HG02678 (cell line): ENCODE results near the gene BCAS3.

ENCODE experiments used
- ATAC-seq: cut with Tn5 transposase; IDR thresholded peaks from one replicate; pipeline ENCODE4 v1.9.1; 2021; ENCODE audit warnings: mild to moderate bottlenecking, moderate library complexity; ENCODE audit not compliant: unreplicated experiment

Gene BCAS3

DNA sequence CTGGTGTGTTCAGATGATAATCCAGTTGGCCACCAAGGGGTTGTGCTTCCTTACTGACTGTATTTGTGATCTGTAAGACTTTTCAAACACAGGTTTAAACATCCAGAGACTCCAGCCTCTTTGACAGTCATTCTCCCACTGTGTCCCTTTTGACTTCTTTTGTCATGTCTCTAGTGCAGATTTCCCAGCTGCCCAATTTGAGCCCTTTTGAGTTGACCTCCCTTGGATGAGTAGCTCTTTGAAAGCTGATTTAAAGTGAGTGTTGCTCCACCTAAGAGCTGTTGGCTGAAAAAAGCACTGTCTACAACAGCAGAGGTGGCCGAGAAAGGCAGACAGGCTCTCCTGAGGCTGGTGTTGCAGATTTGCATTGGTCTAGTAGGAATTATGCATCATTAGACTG is 533.6 kb downstream of the BCAS3 start:
- ATAC-seq = no peak

DNA sequence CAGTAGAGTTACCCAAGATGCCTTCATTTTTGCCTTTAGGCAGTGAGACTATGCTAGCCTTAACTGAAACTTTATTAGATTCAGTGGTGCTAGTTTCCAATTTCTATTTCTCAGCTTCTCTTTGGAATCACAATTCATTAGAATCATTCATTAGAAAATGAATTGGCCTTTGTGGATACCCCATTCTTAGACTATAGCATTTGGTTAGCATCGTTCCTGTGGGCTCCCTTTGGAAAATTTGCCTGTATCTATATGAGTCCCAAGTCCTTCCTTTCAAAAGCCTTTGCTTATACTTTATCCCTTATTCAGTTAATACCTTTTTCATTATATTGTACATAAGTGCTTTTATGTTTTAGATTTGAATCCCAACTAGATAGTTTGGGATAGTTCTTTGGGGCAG is 535.0 kb downstream of the BCAS3 start:
- ATAC-seq = no peak

DNA sequence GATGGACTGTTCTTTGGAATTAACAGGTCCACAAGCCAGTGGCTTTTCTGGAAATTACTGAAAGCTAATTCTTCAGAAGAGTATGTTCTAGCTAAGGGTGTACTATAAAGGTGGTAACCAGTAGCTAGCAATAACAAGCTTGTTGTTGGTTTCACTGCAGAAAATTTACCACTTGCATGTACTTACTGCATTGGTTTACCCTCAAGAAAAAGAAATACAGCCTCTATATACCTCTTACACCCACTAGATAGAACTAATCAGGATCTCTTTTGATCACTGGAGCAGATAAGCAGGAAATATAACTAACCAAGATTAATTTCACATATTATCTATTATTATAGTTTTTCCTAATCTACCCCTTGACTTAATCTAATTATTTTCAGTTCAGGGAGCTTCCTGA is 537.1 kb downstream of the BCAS3 start:
- no peak for ATAC-seq

DNA sequence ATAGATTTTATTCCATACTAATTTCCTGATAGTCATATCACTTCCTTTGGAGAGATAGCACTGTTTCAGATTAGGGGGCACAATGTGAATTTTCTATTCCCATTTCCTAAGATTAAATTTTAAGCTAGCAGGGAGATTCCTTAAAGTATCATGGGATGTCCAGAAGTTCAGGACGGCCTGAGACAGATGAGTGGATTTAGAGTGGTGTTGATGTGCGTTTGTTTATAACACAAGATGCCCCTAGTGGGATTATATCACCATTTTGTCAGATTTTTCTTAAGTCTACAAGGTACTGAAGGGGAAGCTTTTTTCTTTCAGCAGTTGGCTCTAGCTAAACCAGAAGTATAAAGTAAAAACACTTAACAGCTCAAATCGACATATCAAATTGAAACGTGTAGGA is 538.4 kb downstream of the BCAS3 start:
- no peak for ATAC-seq

DNA sequence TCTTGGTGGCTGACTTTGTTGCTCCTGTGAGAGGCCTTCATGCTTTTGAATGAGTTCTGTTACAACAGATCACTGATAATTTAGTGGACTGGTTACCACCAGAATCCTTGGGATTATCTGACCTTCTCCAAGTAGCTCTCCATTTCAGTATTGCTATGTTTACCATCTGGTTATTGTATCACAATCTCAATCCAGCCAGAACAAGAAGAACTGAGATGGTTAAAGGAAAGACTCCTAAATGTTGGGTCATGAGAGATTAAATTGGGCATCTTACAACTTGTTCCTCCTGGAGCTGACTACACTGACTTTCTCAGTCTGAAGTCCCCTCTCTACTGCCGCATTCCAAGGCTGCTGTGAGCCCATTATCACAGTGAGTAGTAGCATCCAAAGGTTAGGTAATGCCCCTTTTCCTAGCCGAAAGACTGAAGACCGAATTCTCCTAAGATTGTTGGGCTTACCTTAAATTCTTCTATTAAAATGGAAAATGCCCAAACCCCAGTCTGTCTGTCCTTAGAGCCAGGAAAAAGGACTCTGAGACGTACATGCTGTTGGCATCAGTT is 540.3 kb downstream of the BCAS3 start:
- no peak for ATAC-seq

DNA sequence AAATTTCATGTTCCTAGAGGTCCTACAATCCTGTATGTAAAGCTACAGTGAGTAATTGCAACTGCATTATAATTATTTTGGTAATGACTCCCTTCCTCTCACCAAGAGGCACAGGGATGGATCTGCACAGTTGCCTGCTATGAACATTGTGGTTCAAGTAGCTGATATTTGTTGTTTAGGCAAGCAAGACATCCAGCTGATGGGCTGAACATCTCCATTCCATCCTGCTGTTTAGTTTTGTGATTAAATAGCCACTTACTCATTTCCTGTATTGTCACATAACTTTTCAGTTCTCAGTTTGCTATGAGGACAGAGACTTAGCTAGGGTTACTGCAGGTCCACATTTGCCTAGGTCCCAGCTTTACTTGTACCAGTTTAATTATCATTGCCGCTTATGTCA is 540.8 kb downstream of the BCAS3 start:
- no peak for ATAC-seq

DNA sequence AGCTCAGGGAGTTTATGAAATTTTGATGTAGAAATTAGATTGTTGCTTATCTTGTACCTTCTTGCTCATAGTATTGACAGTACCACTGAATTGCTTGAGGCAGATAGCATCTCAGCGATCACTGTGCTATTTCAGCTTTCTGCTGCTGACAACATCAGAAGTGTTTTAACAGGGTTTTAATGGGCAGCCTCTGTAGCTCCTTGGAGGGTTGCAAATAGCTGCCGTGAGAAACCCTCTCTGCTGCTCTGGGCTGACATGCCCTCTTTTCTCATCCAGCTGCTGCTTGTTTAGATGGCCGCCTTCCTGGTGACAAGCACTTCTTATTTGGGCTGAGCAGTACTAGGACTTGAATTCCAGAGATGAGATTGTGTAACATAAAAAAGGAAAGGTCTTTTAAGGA is 541.8 kb downstream of the BCAS3 start:
- no peak for ATAC-seq

DNA sequence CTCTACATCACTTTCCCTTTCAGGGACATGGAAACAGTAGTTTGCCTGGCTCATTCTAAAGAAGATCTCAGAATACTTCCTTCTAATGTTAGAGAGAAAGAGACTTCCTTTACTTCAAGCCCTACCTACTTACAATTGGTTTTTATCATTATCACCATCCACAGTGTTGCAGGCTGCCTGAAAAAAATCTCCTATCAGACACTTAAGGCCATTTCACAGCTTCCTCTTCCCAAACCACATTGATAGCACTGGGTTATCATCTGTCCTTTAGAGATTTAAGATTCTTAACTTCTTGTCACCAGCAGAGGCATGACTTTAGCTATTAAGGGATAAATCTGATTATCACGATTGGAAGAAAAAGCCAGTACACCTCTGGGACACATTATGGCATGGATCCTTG is 543.5 kb downstream of the BCAS3 start:
- ATAC-seq = no peak

DNA sequence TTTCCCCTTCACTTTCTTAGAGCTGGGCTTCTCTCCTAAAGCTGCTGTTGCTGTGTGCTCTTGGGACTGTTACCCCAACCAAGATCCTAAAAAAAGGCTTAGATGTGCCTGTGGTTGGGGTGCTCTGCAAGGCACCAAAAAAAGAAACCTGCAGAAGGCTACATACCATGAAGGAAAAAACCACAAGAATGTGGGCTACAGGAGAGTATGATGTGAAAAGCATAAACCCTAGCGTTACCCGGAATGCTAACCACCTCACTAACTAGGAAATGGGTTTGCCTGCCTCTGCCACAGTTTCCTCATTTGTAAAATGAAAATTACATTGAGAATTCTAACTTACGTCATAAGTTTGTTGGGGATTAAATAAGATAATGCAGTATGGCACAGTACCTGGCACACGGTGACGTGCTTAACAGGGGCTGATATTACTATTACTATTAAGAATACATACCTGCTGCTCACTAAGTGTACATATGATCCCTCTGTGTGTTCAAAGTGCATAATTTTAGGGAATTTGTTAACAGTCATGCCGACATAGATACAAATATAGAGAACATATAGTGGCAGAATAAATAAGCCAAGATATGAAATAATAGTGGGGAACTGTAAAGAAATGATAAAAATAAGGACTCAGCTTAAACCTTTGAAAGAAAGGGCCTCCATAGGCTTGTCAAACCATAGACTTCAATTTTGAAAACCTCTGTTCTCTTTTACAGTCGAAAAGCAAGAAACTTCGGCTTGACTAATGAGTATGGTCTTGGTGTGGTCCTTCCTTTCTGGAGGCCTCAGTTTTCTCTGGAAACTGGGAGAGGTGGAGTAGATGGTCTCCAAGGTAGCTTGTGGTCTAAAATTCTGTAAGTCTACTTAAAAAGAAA is 544.2 kb downstream of the BCAS3 start:
- ATAC-seq = no peak

DNA sequence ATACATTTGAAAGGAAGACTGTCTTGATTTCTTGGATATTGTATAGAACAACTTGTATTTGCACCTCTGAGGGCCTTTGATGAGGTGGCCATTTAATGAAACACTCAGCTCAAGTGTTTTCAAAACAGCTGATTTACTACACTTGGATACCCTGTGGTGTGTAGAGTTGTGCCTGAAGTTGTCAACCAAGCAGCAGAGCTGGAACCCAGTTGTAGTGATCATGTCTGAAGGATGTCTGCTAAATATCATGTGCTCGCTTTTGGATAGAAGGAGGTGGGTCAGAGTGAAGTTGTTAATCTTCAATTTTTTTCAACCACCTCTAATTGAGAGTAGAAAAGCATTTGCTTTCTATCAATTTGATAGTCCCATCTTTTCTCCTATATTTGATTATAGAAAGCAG is 546.1 kb downstream of the BCAS3 start:
- no peak for ATAC-seq

DNA sequence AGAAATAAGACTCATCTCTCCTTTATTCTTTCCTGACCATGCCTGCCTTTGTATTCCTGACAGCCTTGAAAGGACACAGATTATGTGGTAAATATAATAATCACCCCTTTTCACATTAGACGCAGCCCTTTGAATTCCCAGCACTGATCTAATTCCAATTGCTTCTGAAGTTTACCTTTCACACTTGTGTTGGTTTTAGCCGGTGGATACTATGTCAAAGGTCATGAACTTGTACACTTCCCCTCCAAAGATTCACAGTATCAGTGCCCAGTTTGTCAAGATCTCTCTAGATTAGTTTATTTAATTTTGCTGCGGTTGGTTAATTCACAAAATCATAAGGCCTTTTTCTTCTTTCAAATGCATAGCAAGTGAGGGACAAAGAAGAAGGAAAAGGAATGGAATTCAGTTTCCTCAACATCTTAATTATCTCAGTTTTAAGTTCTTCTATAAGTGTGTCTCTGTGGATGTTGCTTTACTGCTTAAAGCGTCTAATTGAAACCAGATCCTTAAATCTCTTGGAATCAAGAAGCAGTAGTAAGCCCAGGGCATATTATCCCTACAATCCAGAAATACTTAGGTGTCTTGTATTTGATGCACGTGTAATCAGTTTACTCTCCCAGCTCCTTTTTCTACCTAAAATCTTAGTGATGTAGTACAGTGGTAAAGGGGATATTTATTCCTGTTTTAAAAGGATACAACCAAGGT is 547.7 kb downstream of the BCAS3 start:
- ATAC-seq = no peak

DNA sequence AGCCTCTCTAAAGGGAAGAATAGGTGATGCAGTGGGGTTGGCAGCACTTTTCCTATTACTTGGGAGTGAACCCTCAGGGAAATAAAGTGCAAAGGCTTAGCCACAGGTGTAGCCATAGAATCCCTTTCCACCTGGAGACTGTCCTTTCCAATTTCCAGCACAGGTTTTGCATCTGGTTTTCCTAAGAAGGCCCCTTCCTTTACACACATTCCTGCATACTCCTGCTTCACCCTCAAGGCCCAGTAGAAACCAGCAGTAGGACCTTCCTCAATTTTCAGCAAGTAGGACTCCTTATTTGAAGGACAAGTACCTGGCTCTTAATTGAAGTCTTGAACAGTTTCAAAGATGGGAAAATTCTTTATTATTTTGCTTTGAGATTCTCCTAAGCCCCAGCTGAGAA is 550.2 kb downstream of the BCAS3 start:
- ATAC-seq = no peak

DNA sequence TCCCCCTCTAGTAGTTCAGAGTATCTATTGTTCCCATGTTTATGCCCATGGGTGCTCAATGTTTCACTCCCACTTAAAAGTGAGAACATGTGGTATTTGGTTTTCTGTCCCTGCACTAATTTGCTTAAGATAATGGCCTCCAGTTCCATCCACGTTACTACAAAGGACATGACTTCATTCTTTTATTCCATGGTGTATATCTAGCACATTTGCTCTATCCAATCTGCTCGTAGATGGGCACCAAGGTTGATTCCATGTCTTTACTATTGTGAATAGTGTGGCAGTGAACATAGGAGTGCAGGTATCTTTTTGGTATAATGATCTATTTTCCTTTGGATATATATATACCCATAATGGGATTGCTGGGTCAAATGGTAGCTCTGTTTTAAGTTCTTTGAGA is 552.8 kb downstream of the BCAS3 start:
- ATAC-seq = no peak

DNA sequence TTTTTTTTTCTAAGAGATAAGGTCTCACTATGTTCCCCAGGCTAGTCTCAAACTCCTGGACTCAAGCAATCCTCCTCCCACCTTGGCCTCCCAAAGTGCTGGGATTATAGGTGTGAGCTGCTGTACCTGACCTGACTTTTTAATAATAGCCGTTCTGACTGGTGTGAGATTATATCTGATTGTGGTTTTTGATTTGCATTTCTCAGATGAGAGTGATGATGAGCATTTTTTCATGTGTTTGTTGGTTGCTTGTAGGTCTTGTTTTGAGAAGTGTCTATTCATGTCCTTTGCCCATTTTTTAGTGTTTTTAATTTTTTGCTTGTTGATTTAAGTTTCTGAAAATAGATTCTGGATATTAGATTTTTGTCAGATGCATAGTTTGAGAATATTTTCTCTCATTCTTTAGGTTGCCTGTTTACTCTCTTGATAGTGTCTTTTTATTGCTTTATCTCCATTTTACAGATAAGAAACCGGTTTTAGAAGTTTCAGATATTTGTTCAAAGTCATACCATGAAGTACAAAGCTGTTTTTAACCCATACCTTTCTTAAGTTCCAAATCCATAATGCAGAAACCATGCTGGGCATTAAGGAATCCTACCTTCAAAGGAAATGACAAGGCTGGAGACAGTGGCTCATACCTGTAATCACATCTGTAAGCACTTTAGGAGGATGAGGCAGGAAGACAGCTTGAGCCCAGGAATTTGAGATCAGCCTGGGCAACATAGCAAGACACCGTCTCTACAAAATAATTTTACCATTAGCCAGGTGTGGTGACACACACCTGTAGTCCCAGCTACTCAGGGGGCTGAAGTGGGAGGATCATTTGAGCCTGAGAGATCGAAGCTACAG is 553.5 kb downstream of the BCAS3 start:
- ATAC-seq = no peak

DNA sequence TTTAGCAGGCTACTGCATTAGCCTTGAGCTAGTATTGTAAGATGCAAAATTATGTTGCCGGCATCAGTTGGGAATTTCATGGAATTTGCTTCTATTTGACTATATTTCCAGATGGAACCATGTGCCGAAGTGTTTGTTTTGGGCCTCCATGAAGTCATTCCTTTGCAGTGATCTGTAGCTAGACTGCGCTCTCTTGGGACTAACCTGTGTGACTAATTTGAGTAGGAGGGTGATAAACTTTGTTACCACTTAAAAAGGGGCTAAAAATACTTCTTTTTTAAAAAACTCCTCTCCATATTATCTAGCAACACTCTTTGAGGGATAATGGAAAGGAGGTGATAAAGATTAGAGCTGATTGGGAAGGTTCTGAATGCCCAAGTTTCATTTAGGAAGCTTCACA is 555.2 kb downstream of the BCAS3 start:
- ATAC-seq = no peak

DNA sequence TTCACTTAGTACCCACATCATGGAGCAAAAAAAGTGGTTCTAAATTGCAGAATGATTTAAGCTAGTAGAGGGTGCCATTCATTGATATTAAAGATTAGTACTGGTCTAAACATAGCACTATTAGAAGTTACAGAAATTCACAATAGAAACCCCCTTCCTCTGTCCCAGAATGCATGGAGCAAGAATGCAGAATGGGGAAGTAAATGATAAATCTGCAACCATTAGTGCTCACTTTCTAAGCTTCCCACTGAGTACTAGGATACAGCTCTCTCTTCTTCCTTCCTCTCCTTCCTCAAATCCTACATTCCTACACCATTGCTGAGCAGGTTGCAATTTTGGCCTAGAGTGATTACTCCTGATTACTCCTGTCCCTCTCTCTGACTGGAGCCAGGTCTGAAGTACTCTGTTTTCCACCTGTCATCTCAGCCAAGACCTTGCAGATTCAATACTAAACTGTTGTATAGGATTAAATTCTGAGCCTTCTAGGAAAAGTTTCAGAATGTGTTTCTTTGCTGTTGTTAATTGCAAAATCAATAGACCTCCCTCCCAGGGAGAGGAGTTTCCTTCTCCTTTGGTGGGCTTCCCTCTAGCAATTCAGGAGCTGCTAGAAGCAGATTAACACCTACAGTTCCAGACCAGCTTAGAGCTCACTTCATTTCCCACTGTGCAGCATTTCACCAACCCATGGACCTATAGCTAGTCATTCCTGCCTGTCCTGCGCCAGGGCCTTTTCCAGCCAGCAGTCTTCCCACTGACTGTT is 556.5 kb downstream of the BCAS3 start:
- ATAC-seq = no peak

DNA sequence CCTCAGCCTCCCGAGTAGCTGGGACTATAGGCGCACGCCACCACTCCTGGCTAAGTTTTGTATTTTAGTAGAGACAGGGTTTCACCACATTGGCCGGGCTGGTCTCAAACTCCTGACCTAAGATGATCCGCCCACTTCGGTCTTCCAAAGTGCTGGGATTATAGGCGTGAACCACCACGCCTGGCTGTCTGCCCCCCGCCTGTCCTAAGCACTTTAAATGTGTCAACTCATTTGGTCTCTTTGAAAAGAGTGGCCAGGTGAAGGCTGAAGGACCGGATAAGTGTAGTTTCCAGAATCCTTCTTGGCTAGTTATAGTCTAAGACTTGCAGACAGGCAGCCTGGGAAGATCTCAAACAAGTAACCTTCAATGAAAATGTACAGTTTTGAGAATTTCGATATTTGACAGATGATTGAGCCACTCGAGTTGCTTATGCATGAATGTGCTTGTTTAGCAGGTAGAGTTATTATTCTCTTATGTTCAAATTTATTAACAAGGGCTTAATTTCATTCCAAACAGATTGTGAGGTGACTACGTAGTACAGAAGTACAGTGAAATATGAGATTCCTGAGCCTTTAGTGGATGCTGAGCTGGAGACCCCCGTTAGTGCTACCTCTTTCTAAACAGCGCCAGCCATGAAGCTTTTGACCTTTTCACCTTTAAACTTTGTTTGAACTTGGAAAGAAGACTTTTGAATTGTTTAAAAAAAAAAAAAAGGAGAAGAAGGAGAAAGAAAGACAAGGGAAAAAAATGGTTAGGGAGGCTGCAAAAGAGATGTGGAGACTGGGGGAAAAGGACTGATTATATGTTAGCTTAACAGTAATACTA is 557.6 kb downstream of the BCAS3 start:
- no peak for ATAC-seq

DNA sequence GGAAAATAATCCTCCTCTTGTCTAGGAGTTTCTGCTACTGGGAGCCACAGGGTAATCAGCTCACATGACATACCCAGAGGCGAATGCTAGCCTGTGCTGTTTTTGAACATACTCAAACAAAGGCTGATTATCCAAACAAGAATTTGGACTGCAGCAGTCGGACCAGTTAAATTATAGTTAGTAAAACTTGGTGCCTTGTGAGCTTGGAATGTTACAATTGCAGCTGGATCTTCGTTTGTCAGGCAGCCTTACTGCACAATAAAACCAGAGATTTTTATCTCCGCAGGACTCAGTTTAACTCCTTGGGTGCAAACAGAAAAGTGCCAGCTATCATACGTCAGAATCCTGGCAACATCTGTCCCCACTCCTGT is 558.2 kb downstream of the BCAS3 start:
- no peak for ATAC-seq

DNA sequence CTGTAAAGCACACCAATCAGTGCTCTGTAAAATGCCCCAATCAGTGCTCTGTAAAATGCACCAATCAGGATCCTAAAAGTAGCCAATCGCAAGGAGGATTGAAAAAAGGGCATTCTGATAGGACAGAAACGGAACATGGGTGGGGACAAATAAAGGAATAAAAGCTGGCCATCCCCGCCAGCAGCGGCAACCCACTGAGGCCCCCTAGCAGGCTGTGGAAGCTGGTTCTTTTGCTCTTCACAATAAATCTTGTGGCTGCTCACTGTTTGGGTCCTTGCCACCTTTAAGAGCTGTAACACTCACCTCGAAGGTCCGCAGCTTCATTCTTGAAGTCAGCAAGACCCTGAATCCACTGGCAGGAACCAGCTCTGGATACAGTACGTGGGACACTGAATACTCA is 559.6 kb downstream of the BCAS3 start:
- no peak for ATAC-seq

DNA sequence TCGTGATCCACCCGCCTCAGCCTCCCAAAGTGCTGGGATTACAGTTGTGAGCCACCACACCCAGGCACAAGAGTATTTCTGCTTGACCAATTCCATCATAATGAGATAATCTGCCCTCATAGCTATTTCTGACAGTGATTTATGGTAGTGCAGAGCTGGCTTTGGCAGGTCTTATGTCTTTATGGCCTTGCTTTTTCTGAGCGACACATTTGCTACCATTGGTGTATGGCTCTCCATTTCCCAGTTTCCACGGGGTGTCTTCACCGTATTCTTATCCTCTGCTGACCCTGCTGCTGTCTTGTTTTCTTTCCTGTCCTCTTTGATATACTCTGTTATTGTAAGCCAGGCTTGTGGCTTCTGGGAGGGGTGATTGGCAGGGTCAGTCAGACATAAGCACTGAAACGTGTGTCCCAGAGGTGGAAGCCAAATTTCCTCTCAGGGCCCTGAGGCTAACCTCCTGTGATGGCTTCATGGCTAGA is 560.8 kb downstream of the BCAS3 start:
- no peak for ATAC-seq
